HepG2 (cell line): ENCODE measurements around the gene ZNF503. TPM values are rescaled to one million over a fixed set of nuclear protein-coding genes. Genes with fewer than 3 reads are reported as not detected.

Source experiments
- FOXO1 ChIP-seq: sonication (generic); formaldehyde crosslinking; IDR thresholded peaks from 2 replicates; pipeline ENCODE4 v1.4.0; 2020; ENCODE audit warnings: missing genetic modification reagents
- HDAC1 ChIP-seq: sonication (generic); formaldehyde crosslinking; IDR thresholded peaks from 2 replicates; pipeline ENCODE4 v1.5.1; 2020; ENCODE audit warnings: mild to moderate bottlenecking, missing genetic modification reagents
- IKZF4 ChIP-seq: sonication (generic); formaldehyde crosslinking; IDR thresholded peaks from 2 replicates; pipeline ENCODE4 v1.5.1; 2020; ENCODE audit warnings: borderline replicate concordance, mild to moderate bottlenecking, low read depth, missing genetic modification reagents; ENCODE audit errors: not compliant biosample characterization
- NFIC ChIP-seq: IDR thresholded peaks from 2 replicates; pipeline ENCODE4 v1.6.1; 2012; ENCODE audit warnings: mild to moderate bottlenecking, low read length, inconsistent platforms
- SMAD9 ChIP-seq: sonication (generic); formaldehyde crosslinking; IDR thresholded peaks from 2 replicates; pipeline ENCODE4 v1.5.1; 2020; ENCODE audit warnings: mild to moderate bottlenecking, missing genetic modification reagents
- TEAD2 ChIP-seq: sonication (generic); formaldehyde crosslinking; IDR thresholded peaks from 2 replicates; pipeline ENCODE4 v1.9.0; 2021; ENCODE audit warnings: missing genetic modification reagents
- ZBTB46 ChIP-seq: sonication (generic); formaldehyde crosslinking; IDR thresholded peaks from 2 replicates; pipeline ENCODE4 v1.4.0; 2020; ENCODE audit warnings: mild to moderate bottlenecking, missing genetic modification reagents, borderline replicate concordance
- ZNF407 ChIP-seq: sonication (generic); formaldehyde crosslinking; IDR thresholded peaks from one replicate; pipeline ENCODE4 v1.5.1; 2020; ENCODE audit warnings: mild to moderate bottlenecking, missing genetic modification reagents; ENCODE audit errors: not compliant biosample characterization
- ZNF567 ChIP-seq: sonication (generic); formaldehyde crosslinking; IDR thresholded peaks from 2 replicates; pipeline ENCODE4 v1.8.1; 2023; ENCODE audit warnings: mild to moderate bottlenecking, missing genetic modification reagents, borderline replicate concordance
- polyA plus RNA-seq, 8 experiments: library from polyadenylated mRNA; depleted of rRNA in 3 of 8; stranded (reverse) in 7 of 8; unstranded in 1 of 8; fragments of >200 nt; fragmentation: Illumina TruSeq in 4 of 8; extraction: Trizol in 4 of 8; gene quantifications; 2 replicates each; pipeline versions ENCODE4 v1.2.1 to v1.2.3, GENCODE V29; 2011 to 2016; ENCODE audit warnings: low read depth in 4 of 8, missing spikeins in 1 of 8, mixed read lengths in 1 of 8; ENCODE audit not compliant: insufficient read depth in 1 of 8
- total RNA-seq, 5 experiments: library from RNA; depleted of rRNA; stranded (reverse); fragments of >200 nt; fragmentation: Illumina TruSeq; extraction: Trizol; gene quantifications; 2 replicates each; pipeline ENCODE4 v1.2.3, GENCODE V29; 2016; ENCODE audit warnings: low read depth in 1 of 5
- TF ChIP-seq, protein P1 (sequence below): sonication (generic); formaldehyde crosslinking; IDR thresholded peaks from 2 replicates; pipeline ENCODE4 v1.5.1; 2020; ENCODE audit warnings: missing genetic modification reagents, mild to moderate bottlenecking, borderline replicate concordance
- TF ChIP-seq, protein P2 (sequence below): sonication (generic); formaldehyde crosslinking; IDR thresholded peaks from 2 replicates; pipeline ENCODE4 v1.5.1; 2020; ENCODE audit warnings: missing genetic modification reagents, mild to moderate bottlenecking, borderline replicate concordance
- TF ChIP-seq, protein P3 (sequence below): sonication (generic); formaldehyde crosslinking; IDR thresholded peaks from 2 replicates; pipeline ENCODE4 v1.9.0; 2021; ENCODE audit warnings: missing genetic modification reagents, mild to moderate bottlenecking, borderline replicate concordance

The ZNF503 gene
- total and polyA plus RNA-seq, 2 of the 13 experiments (the other 11 are each of a cell fraction or from before 2014, with no cell fraction given) = 2.7 to 8.3 TPM

GRCh38 chr10:75430000-75430763 lies 28.6 kb upstream of the ZNF503 start (continued):
- TF ChIP-seq ZNF407 (CRISPR knock-in tag) (no peak), HDAC1 (CRISPR knock-in tag) (peak; percentile 75), NFIC (peak; percentile 87; the same call in 1 of the 2 replicates), ZBTB46 (CRISPR knock-in tag) (peak; percentile 84), SMAD9 (no peak), ZNF567 (CRISPR knock-in tag) (no peak), IKZF4 (peak; percentile 19), FOXO1 (CRISPR knock-in tag) (peak; percentile 87), TEAD2 (CRISPR knock-in tag) (no peak)
- TF ChIP-seq, protein P1, sequence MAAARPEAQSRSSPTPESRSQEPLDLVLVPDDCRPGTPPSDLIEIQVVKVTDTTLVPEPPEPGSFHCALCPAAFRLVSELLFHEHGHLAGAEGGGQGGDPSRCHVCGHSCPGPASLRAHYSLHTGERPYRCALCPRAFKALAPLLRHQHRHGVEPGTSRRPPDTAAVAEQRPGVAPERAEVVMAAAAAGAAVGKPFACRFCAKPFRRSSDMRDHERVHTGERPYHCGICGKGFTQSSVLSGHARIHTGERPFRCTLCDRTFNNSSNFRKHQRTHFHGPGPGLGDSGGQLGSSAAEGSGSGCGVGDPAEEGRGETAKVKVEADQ = peak; percentile 55; the same call in 1 of the 2 replicates
- TF ChIP-seq, protein P2, sequence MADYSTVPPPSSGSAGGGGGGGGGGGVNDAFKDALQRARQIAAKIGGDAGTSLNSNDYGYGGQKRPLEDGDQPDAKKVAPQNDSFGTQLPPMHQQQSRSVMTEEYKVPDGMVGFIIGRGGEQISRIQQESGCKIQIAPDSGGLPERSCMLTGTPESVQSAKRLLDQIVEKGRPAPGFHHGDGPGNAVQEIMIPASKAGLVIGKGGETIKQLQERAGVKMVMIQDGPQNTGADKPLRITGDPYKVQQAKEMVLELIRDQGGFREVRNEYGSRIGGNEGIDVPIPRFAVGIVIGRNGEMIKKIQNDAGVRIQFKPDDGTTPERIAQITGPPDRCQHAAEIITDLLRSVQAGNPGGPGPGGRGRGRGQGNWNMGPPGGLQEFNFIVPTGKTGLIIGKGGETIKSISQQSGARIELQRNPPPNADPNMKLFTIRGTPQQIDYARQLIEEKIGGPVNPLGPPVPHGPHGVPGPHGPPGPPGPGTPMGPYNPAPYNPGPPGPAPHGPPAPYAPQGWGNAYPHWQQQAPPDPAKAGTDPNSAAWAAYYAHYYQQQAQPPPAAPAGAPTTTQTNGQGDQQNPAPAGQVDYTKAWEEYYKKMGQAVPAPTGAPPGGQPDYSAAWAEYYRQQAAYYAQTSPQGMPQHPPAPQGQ (CRISPR knock-in tag) = no peak
- TF ChIP-seq, protein P3, sequence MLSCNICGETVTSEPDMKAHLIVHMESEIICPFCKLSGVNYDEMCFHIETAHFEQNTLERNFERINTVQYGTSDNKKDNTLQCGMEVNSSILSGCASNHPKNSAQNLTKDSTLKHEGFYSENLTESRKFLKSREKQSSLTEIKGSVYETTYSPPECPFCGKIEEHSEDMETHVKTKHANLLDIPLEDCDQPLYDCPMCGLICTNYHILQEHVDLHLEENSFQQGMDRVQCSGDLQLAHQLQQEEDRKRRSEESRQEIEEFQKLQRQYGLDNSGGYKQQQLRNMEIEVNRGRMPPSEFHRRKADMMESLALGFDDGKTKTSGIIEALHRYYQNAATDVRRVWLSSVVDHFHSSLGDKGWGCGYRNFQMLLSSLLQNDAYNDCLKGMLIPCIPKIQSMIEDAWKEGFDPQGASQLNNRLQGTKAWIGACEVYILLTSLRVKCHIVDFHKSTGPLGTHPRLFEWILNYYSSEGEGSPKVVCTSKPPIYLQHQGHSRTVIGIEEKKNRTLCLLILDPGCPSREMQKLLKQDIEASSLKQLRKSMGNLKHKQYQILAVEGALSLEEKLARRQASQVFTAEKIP = no peak
